ENCODE results near the gene PCTP. TPM values are rescaled to one million over a fixed set of nuclear protein-coding genes. Genes with fewer than 3 reads are reported as not detected.

PCTP gene
- total RNA-seq, 1 donor from 2014 or later: 9.4 TPM

GRCh38 chr17:55747209-55747608 lies 3.6 kb upstream of the PCTP start:
- no peak for DNase-seq (ENCODE audit: low spot score)
- Mint-ChIP-seq H3K4me3 (ENCODE audit: low read depth) (no peak overlapping the region), H3K9me3 (no peaks in the 10 kb centered on the region), H3K36me3 (ENCODE audit: low read depth) (no peaks in the 10 kb centered on the region), H3K27me3 (ENCODE audit: low read depth) (peaks cover 37% of the 10 kb centered on the region), H3K4me1 (ENCODE audit: low read depth) (peaks cover 10% of the 10 kb centered on the region), H3K27ac (no peak overlapping the region)
- intact Hi-C loops (cut with micrococcal nuclease): no loop called here

GRCh38 chr17:55748841-55749240 lies 2.0 kb upstream of the PCTP start:
- no peak overlapping the region for H3K27ac Mint-ChIP-seq
- peaks cover 14% of the 10 kb centered on the region for H3K4me1 Mint-ChIP-seq (ENCODE audit: low read depth)
- peaks cover 37% of the 10 kb centered on the region for H3K27me3 Mint-ChIP-seq (ENCODE audit: low read depth)
- no peak overlapping the region for H3K4me3 Mint-ChIP-seq (ENCODE audit: low read depth)
- no peaks in the 10 kb centered on the region for H3K9me3 Mint-ChIP-seq
- intact Hi-C loops (cut with micrococcal nuclease): no loop called here
- no peaks in the 10 kb centered on the region for H3K36me3 Mint-ChIP-seq (ENCODE audit: low read depth)
- no peak for DNase-seq (ENCODE audit: low spot score)

DNA sequence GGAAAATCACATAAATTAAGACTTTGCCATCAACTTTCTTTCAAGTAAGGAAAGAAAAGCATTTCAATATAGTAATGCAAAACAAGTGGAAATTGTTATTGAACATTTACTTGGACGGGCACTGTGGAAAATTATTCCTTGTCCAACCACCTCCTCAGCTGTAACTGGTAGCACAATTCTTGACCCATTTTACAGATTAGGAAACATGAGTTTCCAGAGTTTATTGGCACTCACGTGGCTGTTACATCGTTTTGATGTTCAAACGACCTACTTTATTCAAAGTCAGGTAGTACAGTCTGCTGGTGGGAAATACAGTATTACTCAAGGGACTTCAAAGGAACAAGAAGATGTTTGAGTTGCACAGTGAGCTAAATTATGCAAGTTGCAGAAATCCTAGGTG lies 866 bp upstream of the PCTP start:
- H3K4me1 Mint-ChIP-seq (ENCODE audit: low read depth): peaks cover 14% of the 10 kb centered on the region
- intact Hi-C loops (cut with micrococcal nuclease): loop anchor here (2.0 to 5.0 kb wide), 2 partner anchors 15 to 328 kb away; partner anchors contain the start of gene MMD
- no peak overlapping the region for H3K27ac Mint-ChIP-seq
- H3K36me3 Mint-ChIP-seq (ENCODE audit: low read depth): no peaks in the 10 kb centered on the region
- H3K27me3 Mint-ChIP-seq (ENCODE audit: low read depth): peaks cover 37% of the 10 kb centered on the region
- no peak for DNase-seq (ENCODE audit: low spot score)
- H3K4me3 Mint-ChIP-seq (ENCODE audit: low read depth): no peak overlapping the region
- no peaks in the 10 kb centered on the region for H3K9me3 Mint-ChIP-seq

DNA sequence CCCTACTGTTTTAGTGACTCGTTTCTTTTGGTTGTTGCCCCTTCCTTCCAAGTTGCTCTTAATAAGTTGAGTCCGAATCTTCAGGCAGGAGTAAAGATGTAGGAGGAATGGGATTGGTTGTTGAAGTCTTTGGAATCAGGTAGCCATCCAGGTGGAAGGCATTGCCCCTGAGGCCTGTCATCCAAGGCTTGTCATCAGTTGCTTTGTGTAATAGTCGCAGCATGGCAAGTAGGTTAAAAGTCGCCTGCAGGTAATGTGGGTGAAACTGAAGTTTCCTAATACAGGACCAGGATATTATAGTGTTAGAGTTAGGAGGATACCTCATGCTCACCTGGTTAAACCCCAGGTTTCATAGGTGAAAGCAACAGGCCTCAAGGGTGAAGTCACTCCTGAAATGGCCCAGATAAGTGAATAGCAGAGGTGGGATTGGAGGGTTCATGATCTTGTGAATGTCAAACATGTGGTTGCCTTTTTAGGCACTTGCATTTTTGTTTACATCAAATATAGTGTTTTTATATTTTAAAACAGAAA lies 934 bp downstream of the PCTP start:
- Mint-ChIP-seq H3K4me1 (ENCODE audit: low read depth) (peaks cover 14% of the 10 kb centered on the region), H3K9me3 (no peaks in the 10 kb centered on the region), H3K27ac (peak overlapping the region; percentile 28), H3K4me3 (ENCODE audit: low read depth) (peak overlapping the region; percentile 81), H3K27me3 (ENCODE audit: low read depth) (peaks cover 24% of the 10 kb centered on the region), H3K36me3 (ENCODE audit: low read depth) (no peaks in the 10 kb centered on the region)
- no peak for DNase-seq (ENCODE audit: low spot score)
- intact Hi-C loops (cut with micrococcal nuclease): loop anchor here (2.0 to 5.0 kb wide), 2 partner anchors 17 to 329 kb away; partner anchors contain the start of gene MMD

GRCh38 chr17:55756689-55757088 lies 5.8 kb downstream of the PCTP start:
- Mint-ChIP-seq H3K9me3 (no peaks in the 10 kb centered on the region), H3K27ac (no peak overlapping the region), H3K4me3 (ENCODE audit: low read depth) (no peak overlapping the region), H3K27me3 (ENCODE audit: low read depth) (no peaks in the 10 kb centered on the region), H3K36me3 (ENCODE audit: low read depth) (no peaks in the 10 kb centered on the region), H3K4me1 (ENCODE audit: low read depth) (peaks cover 8% of the 10 kb centered on the region)
- no peak for DNase-seq (ENCODE audit: low spot score)
- intact Hi-C loops (cut with micrococcal nuclease): no loop called here

DNA sequence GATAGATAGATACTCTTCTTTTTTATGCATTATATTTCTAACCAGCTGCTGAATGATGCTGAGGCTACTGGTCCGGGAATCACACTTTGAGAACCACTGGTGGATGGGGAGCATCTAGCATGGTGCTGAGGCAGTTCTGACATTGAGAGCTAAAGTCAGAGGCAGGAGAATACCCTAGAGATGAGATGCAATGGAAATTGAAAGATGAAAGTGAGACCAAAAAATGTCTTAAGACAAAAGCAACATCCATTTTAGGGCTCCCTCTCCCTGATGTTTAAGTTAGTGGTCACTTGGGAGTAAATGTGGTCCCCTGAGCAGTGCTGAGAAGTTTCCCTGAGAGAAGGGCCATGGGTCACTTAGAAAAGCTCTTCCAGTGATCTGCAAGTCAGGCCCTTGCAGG lies 6.8 kb downstream of the PCTP start:
- H3K9me3 Mint-ChIP-seq: no peaks in the 10 kb centered on the region
- H3K27ac Mint-ChIP-seq: no peak overlapping the region
- intact Hi-C loops (cut with micrococcal nuclease): no loop called here
- H3K4me3 Mint-ChIP-seq (ENCODE audit: low read depth): no peak overlapping the region
- no peaks in the 10 kb centered on the region for H3K27me3 Mint-ChIP-seq (ENCODE audit: low read depth)
- H3K4me1 Mint-ChIP-seq (ENCODE audit: low read depth): peaks cover 3% of the 10 kb centered on the region
- DNase-seq (ENCODE audit: low spot score): no peak
- H3K36me3 Mint-ChIP-seq (ENCODE audit: low read depth): no peaks in the 10 kb centered on the region

GRCh38 chr17:55758171-55758570 lies 7.3 kb downstream of the PCTP start:
- Mint-ChIP-seq H3K9me3 (no peaks in the 10 kb centered on the region), H3K36me3 (ENCODE audit: low read depth) (no peaks in the 10 kb centered on the region), H3K4me1 (ENCODE audit: low read depth) (peaks cover under 1% of the 10 kb centered on the region), H3K4me3 (ENCODE audit: low read depth) (no peak overlapping the region), H3K27me3 (ENCODE audit: low read depth) (no peaks in the 10 kb centered on the region), H3K27ac (no peak overlapping the region)
- no peak for DNase-seq (ENCODE audit: low spot score)
- intact Hi-C loops (cut with micrococcal nuclease): no loop called here

GRCh38 chr17:55760643-55761355 lies 9.9 kb downstream of the PCTP start:
- no peaks in the 10 kb centered on the region for H3K36me3 Mint-ChIP-seq (ENCODE audit: low read depth)
- no peak overlapping the region for H3K27ac Mint-ChIP-seq
- intact Hi-C loops (cut with micrococcal nuclease): no loop called here
- no peaks in the 10 kb centered on the region for H3K4me1 Mint-ChIP-seq (ENCODE audit: low read depth)
- H3K4me3 Mint-ChIP-seq (ENCODE audit: low read depth): no peak overlapping the region
- H3K9me3 Mint-ChIP-seq: no peaks in the 10 kb centered on the region
- no peaks in the 10 kb centered on the region for H3K27me3 Mint-ChIP-seq (ENCODE audit: low read depth)
- no peak for DNase-seq (ENCODE audit: low spot score)

- Mint-ChIP-seq H3K27me3 (ENCODE audit: low read depth) (no peaks in the 10 kb centered on the region), H3K9me3 (no peaks in the 10 kb centered on the region), H3K4me1 (ENCODE audit: low read depth) (no peaks in the 10 kb centered on the region), H3K4me3 (ENCODE audit: low read depth) (no peak overlapping the region), H3K27ac (no peak overlapping the region), H3K36me3 (ENCODE audit: low read depth) (no peaks in the 10 kb centered on the region)
- DNase-seq (ENCODE audit: low spot score): no peak
- intact Hi-C loops (cut with micrococcal nuclease): no loop called here
Measured at GRCh38 chr17:55762086-55762858, 11.4 kb downstream of the PCTP start.

DNA sequence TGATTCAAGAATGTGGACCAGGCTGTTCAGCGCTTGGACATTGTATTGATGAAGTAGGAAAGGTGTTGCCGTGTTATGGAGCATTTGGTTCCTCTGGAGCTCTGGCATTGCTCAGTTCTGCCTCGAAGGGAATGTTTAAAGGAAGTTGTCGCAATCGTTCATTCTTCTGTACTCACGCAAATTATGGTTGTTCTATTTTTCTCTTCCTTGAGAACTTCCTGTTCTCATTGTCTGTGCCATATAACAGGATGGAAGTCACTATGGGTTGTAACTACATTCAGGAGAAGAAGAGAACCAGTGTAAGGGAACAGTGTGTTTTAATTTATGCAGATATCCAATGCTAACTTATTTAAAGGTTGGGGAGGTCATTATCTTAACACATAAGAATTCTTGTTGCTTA lies 13.0 kb downstream of the PCTP start:
- Mint-ChIP-seq H3K27me3 (ENCODE audit: low read depth) (no peaks in the 10 kb centered on the region), H3K36me3 (ENCODE audit: low read depth) (no peaks in the 10 kb centered on the region), H3K4me1 (ENCODE audit: low read depth) (no peaks in the 10 kb centered on the region), H3K4me3 (ENCODE audit: low read depth) (no peak overlapping the region), H3K9me3 (no peaks in the 10 kb centered on the region), H3K27ac (no peak overlapping the region)
- intact Hi-C loops (cut with micrococcal nuclease): no loop called here
- no peak for DNase-seq (ENCODE audit: low spot score)

GRCh38 chr17:55764610-55765009 lies 13.8 kb downstream of the PCTP start:
- intact Hi-C loops (cut with micrococcal nuclease): no loop called here
- Mint-ChIP-seq H3K4me3 (ENCODE audit: low read depth) (no peak overlapping the region), H3K9me3 (no peaks in the 10 kb centered on the region)

GRCh38 chr17:55765472-55765871 lies 14.6 kb downstream of the PCTP start:
- intact Hi-C loops (cut with micrococcal nuclease): no loop called here
- Mint-ChIP-seq H3K9me3 (no peaks in the 10 kb centered on the region), H3K27me3 (ENCODE audit: low read depth) (no peaks in the 10 kb centered on the region), H3K36me3 (ENCODE audit: low read depth) (no peaks in the 10 kb centered on the region), H3K27ac (no peak overlapping the region), H3K4me1 (ENCODE audit: low read depth) (no peaks in the 10 kb centered on the region), H3K4me3 (ENCODE audit: low read depth) (no peak overlapping the region)
- no peak for DNase-seq (ENCODE audit: low spot score)

More at GRCh38 chr17:55764610-55765009, 13.8 kb downstream of the PCTP start:
- no peaks in the 10 kb centered on the region for H3K4me1 Mint-ChIP-seq (ENCODE audit: low read depth)
- DNase-seq (ENCODE audit: low spot score): no peak
- no peaks in the 10 kb centered on the region for H3K27me3 Mint-ChIP-seq (ENCODE audit: low read depth)
- no peak overlapping the region for H3K27ac Mint-ChIP-seq
- H3K36me3 Mint-ChIP-seq (ENCODE audit: low read depth): no peaks in the 10 kb centered on the region

Data from activated T-helper 2 cell treated with anti-CD3 and anti-CD28 coated beads, Interferon-gamma antibody, Interleukin-2, Interleukin-4, amounts not matched to agents 10 μg/mL and 5 μg/mL and 100 μg/mL, durations not matched to agents 14 hours and 24 hours and 36 hours (primary cell).